Esophagus (tissue), 2 donors: ENCODE data around the gene GATB. TPM values are rescaled to one million over a fixed set of nuclear protein-coding genes. Genes with fewer than 3 reads are reported as not detected.
A peak's percentile ranks its signal among the peaks of the same experiment; 100 is the strongest.

Experiments
- H3K27ac ChIP-seq, 2 donors: one replicate each; pipeline ENCODE4 v1.5.1; 2013; ENCODE audit warnings: low read depth in 2 of 2, mild to moderate bottlenecking in 2 of 2, inconsistent platforms in 1 of 2, low read length in 1 of 2, moderate library complexity in 1 of 2
- H3K27me3 ChIP-seq, 2 donors: one replicate each; pipeline ENCODE4 v1.6.1; 2013; ENCODE audit warnings: low read length in 2 of 2, control low read depth in 1 of 2, mild to moderate bottlenecking in 1 of 2; ENCODE audit not compliant: insufficient read depth in 2 of 2, control insufficient read depth in 1 of 2
- H3K36me3 ChIP-seq, 2 donors: one replicate each; pipeline ENCODE4 v1.6.1; 2013; ENCODE audit warnings: low read length in 1 of 2; ENCODE audit not compliant: control insufficient read depth in 2 of 2, insufficient read depth in 2 of 2
- H3K4me1 ChIP-seq, 2 donors: one replicate each; pipeline ENCODE4 v1.6.1; 2013; ENCODE audit warnings: low read length in 1 of 2; ENCODE audit not compliant: control insufficient read depth in 2 of 2, insufficient read depth in 2 of 2
- H3K4me3 ChIP-seq, 2 donors: one replicate each; pipeline ENCODE4 v1.5.1; 2013; ENCODE audit warnings: low read length in 2 of 2, mild to moderate bottlenecking in 2 of 2, low read depth in 1 of 2, moderate library complexity in 1 of 2
- H3K9me3 ChIP-seq, 2 donors: one replicate each; pipeline ENCODE4 v1.6.1; 2013; ENCODE audit warnings: mild to moderate bottlenecking in 2 of 2, low read depth in 1 of 2, low read length in 1 of 2, moderate library complexity in 1 of 2; ENCODE audit not compliant: control insufficient read depth in 2 of 2, insufficient read depth in 1 of 2
- WGBS, 2 donors: extraction: QIAGEN DNeasy Blood & Tissue Kit; methylation state at CpG; one replicate each; pipeline ENCODE4 v1.1.7; 2013; 5-methylcytosine and 5-hydroxymethylcytosine counted together
- polyA plus RNA-seq, 2 donors: library from polyadenylated mRNA; stranded (reverse); fragments of 200-250 nt; gene quantifications; one replicate each; pipeline ENCODE4 v1.2.3, GENCODE V29; 2013
- donor health status: healthy with polysubstance abuse.
- donor health status: Bipolar disorder and iron deficiency.

Gene GATB
- polyA plus RNA-seq, 2 donors: 18.9 to 29.4 TPM

DNA sequence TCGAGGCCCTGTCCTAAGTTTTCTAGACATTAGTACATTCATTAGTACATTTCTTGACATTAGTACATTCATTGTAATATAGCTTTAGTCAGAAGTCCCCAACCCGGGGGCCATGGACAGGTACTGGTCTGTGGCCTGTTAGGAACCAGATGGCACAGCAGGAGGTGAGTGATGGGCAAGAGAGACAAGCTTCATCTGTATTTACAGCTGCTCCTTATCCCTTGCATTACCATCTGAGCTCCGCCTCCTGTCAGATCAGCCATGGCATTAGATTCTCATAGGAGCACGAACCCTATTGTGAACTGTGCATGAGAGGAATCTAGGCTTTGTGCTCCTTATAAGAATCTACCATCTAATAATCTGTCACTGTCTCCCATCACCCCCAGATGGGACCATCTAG, 48.0 kb downstream of the GATB start:
- H3K27me3 ChIP-seq: no peaks in the 10 kb centered on the region
- no peak overlapping the region for H3K4me3 ChIP-seq
- H3K9me3 ChIP-seq: no peaks in the 10 kb centered on the region
- peaks cover 0 to 5% of the 10 kb centered on the region in 2 donors for H3K36me3 ChIP-seq
- no peak overlapping the region for H3K27ac ChIP-seq
- WGBS, 2 donors: 89 to 91% methylated on average over 4 of the region's 4 CpGs
- H3K4me1 ChIP-seq: peaks cover 0 to 2% of the 10 kb centered on the region in 2 donors

DNA sequence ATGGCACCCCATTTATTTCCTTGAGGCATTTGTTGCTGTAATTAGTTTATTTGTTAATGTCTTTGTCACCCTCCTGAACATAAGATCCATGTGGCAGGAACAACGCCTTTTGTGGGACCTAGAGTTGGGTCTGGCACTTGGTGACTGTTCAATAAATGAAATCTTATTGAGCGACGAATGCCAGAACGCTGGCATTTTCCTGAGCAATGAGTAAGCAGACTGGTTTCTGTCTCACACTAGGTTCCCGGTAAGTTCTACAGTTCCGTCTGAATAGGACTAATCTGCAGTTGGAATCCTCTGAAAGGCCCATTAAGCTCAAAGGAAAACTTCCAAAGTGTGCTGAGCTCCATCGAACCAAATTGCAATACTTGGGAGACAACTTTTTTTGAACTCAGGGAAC, 49.2 kb downstream of the GATB start:
- Histone ChIP-seq H3K27ac (peak overlapping the region in 1 of 2 donors; percentile 7), H3K36me3 (peaks cover 0 to 3% of the 10 kb centered on the region in 2 donors)
- WGBS, 2 donors: 72 to 84% methylated on average over 7 of the region's 7 CpGs

DNA sequence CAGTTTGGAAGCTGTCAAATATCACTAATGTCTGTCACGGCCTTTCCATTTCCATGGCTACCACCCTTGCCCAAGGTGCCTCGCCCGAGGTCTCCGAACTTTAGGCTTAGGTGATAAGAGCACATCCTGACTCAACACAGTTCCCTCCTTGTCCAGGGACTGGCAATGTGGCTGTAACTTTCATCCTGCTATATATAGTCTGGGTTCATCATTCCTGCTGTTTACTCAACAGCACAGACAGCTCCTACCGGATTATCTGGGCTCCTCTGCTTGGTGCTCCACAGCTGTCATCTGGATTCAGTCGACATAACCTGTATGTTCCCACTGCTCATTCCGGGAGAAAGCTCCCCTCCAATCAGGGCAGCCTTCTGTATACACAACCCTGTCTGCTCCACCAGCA, 51.2 kb downstream of the GATB start:
- Histone ChIP-seq H3K27me3 (no peaks in the 10 kb centered on the region), H3K4me3 (no peak overlapping the region), H3K4me1 (no peaks in the 10 kb centered on the region), H3K27ac (no peak overlapping the region), H3K9me3 (no peaks in the 10 kb centered on the region), H3K36me3 (peaks cover 0 to 3% of the 10 kb centered on the region in 2 donors)
- 90 to 91% methylated on average over 7 of the region's 7 CpGs for WGBS, 2 donors

More for the DNA sequence above, 49.2 kb downstream of the GATB start:
- Histone ChIP-seq H3K27me3 (no peaks in the 10 kb centered on the region), H3K4me3 (no peak overlapping the region), H3K4me1 (no peaks in the 10 kb centered on the region), H3K9me3 (no peaks in the 10 kb centered on the region)

DNA sequence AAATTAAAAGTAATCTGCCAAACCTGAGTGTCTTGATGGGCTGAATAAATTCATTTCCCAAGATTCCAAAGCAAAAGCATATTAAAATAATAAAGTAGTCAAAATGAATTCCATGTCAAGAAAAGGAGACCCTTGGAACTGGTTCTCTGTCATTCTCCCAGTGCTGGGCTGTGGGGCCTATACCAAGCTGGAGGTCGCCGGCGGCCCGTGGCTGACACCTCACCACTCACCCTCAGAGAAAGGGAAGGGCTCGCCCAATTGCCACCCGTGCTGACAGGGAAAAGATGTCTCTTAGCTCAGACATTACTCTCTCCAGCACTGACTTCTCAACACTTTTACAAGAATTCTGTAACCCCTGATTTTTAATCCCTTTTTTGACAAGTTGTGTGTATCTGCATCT, 51.7 kb downstream of the GATB start:
- Histone ChIP-seq H3K27ac (no peak overlapping the region), H3K27me3 (no peaks in the 10 kb centered on the region), H3K4me3 (no peak overlapping the region), H3K9me3 (no peaks in the 10 kb centered on the region), H3K36me3 (peaks cover 0 to 3% of the 10 kb centered on the region in 2 donors), H3K4me1 (no peaks in the 10 kb centered on the region)
- WGBS, 2 donors: 89 to 93% methylated on average over 6 of the region's 6 CpGs

DNA sequence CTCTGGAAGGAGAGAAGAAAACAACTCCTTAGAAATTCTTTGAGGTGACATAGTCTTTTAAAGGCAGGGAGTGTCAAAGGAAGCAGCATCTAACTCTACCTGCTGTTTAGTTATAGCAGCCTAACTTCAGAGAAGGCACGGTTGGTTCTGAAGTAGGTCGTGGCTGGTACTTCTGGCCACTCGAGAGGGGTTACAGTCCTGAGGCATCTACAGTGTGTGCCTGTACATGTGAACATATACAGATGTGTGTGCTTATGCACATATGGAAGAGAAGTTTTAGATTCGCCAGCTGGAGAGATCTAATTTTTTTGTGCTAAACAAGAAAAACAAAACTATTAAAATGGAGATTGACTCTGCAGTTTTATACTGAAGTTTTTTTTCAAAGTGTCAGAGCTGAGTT, 52.7 kb downstream of the GATB start:
- Histone ChIP-seq H3K36me3 (peaks cover 0 to 3% of the 10 kb centered on the region in 2 donors), H3K9me3 (no peaks in the 10 kb centered on the region), H3K4me1 (no peaks in the 10 kb centered on the region), H3K4me3 (no peak overlapping the region), H3K27me3 (no peaks in the 10 kb centered on the region), H3K27ac (no peak overlapping the region)
- WGBS, 2 donors: 91 to 94% methylated on average over 4 of the region's 4 CpGs

DNA sequence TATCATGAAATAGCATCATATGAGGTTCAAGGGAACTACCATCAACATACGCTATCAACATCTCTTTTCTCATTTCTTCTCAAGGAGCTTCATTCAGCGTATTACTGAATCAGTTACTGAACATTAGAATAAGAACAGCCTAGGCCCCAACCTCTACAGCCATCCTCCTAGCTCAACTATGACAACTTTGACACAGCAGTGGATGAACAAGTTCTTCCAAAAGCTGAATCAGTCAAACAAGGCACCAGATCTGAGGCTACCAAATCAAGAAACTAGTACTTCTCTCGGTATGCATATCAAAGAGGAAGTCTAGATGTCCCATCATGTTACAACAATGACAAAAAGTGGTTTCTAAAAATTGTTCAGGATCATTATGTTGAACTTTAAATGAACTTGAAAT, 57.4 kb downstream of the GATB start:
- Histone ChIP-seq H3K27me3 (no peaks in the 10 kb centered on the region), H3K9me3 (no peaks in the 10 kb centered on the region), H3K27ac (no peak overlapping the region), H3K4me3 (no peak overlapping the region), H3K36me3 (peaks cover 0 to 7% of the 10 kb centered on the region in 2 donors), H3K4me1 (no peaks in the 10 kb centered on the region)
- WGBS, 2 donors: 96 to 97% methylated on average over 3 of the region's 3 CpGs

DNA sequence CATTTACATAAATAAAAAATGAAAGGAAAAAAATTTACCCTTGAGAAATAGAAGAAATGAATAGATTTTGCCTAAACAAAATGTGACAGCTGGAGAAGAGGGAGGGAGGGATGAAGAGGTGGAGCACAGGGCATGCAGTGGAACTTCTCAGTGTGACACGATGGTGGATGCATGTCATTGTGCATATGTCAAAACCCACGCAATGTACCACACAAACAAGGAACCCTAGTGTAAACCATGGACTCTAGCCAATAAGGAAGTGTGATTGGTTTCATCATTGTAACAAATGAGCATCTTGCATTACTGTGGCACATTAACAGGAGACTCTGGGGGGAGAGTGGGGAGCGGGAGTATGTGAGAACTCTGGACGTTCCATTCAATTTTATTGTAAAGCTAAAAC, 58.6 kb downstream of the GATB start:
- no peaks in the 10 kb centered on the region for H3K4me1 ChIP-seq
- no peaks in the 10 kb centered on the region for H3K27me3 ChIP-seq
- H3K9me3 ChIP-seq: no peaks in the 10 kb centered on the region
- peaks cover 0 to 4% of the 10 kb centered on the region in 2 donors for H3K36me3 ChIP-seq
- H3K4me3 ChIP-seq: no peak overlapping the region
- WGBS, 2 donors: 79 to 90% methylated on average over 4 of the region's 4 CpGs
- no peak overlapping the region for H3K27ac ChIP-seq

DNA sequence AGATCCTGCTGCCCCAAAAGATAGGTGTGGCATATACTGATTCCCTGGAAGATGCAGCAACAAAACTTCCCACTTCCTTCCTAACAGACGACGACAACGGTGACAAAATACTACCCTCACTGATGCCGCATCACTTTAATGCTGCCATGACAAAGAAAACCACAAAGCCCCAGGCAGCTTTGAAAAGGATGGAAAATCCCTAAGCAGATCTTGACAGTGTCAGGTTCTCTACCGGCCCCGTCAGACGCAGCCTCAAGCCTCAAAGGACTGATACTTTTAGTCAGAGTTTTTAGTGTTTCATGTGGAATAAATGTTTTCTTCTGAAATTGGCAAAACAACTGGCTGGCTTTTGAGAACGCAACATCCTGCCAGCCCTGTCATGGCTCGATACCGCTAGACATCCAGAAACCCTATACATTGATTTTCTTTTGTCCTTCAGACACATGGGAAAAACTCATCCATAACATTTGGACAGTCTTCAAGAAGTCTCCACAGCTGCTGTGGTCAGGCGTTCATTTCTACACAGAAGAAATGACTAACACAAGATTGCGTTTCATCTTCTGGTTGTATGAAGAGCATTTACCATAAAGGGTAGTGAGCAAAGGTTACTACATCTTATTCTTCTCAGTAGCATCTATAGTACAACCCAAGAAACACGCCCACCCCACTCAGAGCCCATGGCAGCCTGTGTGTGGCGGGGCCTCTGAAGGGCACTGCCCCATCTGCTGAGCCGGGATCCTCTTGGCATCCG, 60.1 kb downstream of the GATB start:
- H3K36me3 ChIP-seq: peaks cover 0 to 4% of the 10 kb centered on the region in 2 donors
- WGBS, 2 donors: 88 to 94% methylated on average over 16 of the region's 16 CpGs

DNA sequence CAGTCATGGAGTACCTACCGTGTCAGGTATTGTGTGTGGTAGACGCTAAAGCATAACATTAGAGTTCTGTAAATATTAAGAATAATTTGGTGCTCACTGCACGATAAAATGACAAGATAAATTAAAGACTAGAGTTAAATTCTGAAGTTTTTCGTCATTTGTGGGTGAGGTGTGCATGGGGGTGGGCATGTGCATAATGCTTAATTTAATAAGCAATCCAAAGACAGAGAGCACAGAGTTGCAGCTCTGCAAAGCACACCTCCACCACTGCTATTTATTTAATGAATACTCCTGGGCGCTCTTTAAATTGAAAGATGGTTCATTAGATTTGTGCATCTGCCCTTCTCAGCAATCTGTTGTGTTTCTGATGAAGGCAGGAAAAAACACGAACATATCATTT, 62.6 kb downstream of the GATB start:
- Histone ChIP-seq H3K36me3 (peaks cover 0 to 4% of the 10 kb centered on the region in 2 donors), H3K4me3 (no peak overlapping the region), H3K27me3 (no peaks in the 10 kb centered on the region), H3K27ac (no peak overlapping the region), H3K9me3 (no peaks in the 10 kb centered on the region), H3K4me1 (no peaks in the 10 kb centered on the region)
- WGBS, 2 donors: 94 to 97% methylated on average over 6 of the region's 6 CpGs

More for the DNA sequence above, 60.1 kb downstream of the GATB start:
- Histone ChIP-seq H3K9me3 (no peaks in the 10 kb centered on the region), H3K27me3 (no peaks in the 10 kb centered on the region), H3K4me1 (no peaks in the 10 kb centered on the region), H3K27ac (no peak overlapping the region), H3K4me3 (no peak overlapping the region)
